Measurements from ENCODE around the gene TECPR2.
A peak's percentile ranks its signal among the peaks of the same experiment; 100 is the strongest.

TECPR2 gene, protein sequence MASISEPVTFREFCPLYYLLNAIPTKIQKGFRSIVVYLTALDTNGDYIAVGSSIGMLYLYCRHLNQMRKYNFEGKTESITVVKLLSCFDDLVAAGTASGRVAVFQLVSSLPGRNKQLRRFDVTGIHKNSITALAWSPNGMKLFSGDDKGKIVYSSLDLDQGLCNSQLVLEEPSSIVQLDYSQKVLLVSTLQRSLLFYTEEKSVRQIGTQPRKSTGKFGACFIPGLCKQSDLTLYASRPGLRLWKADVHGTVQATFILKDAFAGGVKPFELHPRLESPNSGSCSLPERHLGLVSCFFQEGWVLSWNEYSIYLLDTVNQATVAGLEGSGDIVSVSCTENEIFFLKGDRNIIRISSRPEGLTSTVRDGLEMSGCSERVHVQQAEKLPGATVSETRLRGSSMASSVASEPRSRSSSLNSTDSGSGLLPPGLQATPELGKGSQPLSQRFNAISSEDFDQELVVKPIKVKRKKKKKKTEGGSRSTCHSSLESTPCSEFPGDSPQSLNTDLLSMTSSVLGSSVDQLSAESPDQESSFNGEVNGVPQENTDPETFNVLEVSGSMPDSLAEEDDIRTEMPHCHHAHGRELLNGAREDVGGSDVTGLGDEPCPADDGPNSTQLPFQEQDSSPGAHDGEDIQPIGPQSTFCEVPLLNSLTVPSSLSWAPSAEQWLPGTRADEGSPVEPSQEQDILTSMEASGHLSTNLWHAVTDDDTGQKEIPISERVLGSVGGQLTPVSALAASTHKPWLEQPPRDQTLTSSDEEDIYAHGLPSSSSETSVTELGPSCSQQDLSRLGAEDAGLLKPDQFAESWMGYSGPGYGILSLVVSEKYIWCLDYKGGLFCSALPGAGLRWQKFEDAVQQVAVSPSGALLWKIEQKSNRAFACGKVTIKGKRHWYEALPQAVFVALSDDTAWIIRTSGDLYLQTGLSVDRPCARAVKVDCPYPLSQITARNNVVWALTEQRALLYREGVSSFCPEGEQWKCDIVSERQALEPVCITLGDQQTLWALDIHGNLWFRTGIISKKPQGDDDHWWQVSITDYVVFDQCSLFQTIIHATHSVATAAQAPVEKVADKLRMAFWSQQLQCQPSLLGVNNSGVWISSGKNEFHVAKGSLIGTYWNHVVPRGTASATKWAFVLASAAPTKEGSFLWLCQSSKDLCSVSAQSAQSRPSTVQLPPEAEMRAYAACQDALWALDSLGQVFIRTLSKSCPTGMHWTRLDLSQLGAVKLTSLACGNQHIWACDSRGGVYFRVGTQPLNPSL (N-terminal part only)

DNA sequence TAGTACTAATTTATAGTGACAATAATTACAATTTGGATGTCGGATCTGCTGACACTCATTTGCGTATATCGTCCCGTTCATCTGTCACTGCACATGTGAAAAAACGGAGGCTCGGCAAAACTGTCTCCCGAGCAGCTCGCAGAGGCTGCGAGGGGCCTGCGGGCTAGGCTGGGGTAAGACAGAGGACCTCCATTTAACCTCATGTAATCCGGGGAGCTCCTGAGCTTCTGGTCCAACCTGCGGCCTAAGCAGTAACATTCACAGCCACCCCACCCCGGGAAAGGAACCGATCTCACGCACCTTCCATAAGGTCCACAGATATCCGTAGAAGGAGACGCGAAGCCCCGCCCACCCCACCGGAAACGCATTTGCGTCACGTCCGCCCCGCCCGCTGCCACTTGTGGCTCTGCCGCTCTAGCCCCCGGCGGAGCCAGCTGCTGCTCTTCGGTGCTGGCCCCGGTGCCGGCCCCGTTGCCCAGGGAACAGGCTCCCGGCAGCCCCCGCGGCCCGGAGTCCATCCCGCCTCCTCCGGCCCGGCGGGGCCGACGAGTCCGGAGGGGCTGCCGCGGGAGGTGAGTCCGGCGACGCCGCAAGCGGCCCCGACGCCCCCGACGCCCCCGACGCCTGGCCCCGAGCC lies at the start of gene TECPR2, which contains the start of gene CINP:
Gene TECPR2 (plus strand): TSS at position 397 of the 637 bp plus-strand sequence. CDS start 13,781 bp downstream, outside the sequence.
Gene CINP (minus strand): TSS at position 346 of the 637 bp plus-strand sequence. CDS start 39 bp downstream, at position 307.
- H3K9me3 ChIP-seq (ENCODE audit: control insufficient read depth, insufficient read depth, low read depth, low read length) = no peaks in the 10 kb centered on the region
- H3K9ac ChIP-seq (ENCODE audit: low read length) = peak within 1 kb of the TSS; percentile 88
- H3K27me3 ChIP-seq (ENCODE audit: control insufficient read depth, insufficient read depth, low read length) = no peaks in the 10 kb centered on the region
- peaks cover 14% of the 10 kb centered on the region for H3K4me1 ChIP-seq (ENCODE audit: control insufficient read depth, insufficient read depth, low read length)
- peak within 1 kb of the TSS; percentile 53; the same call in 1 of the 2 replicates for H3K27ac ChIP-seq (ENCODE audit: low read depth, low read length)
- H3K4me3 ChIP-seq (ENCODE audit: low read depth, low read length) = peak within 1 kb of the TSS; percentile 93
- H3K36me3 ChIP-seq (ENCODE audit: control insufficient read depth, insufficient read depth, low read length) = peaks cover 13% of the 10 kb centered on the region

DNA sequence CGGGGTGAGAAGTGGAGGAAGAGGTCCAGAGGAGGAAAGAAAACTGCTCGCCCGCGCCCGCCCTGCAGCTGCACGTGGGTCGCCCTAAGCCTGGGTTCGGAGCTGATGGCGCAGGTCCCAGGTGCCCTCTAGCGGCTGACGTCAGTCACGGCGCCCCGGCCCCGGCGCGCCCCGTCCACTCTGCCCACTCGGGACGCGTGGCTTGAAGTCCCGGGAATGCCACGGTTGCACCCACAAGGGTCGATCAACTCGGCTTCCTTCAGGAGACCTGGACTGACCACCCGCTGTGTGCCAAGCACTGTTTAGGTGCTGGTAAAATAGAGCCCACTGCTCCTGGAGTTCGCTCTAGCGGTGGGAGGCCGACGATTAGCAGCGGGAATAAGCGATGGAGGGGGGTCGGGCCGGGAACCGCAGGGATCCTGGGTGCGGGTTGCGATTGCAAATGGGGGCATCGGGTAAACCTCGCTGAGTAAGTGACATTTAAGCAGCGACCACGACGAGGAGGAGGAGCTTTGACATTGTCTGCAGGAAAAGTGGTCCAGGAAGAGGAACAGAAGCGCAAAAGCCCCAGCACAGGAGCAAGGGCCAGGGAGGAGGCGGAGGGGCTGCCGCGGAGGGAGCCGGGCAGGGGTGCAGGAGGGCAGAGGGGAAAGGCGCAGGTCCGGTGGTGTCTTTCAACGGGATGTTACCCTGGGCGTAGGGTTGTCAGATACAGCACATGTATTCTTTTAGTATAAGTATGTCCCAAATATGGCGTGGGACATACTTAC lies 48.3 kb upstream of the TECPR2 start:
- no peak overlapping the region for H3K27ac ChIP-seq (ENCODE audit: low read depth, low read length)
- H3K36me3 ChIP-seq (ENCODE audit: control insufficient read depth, insufficient read depth, low read length) = no peaks in the 10 kb centered on the region
- peaks cover 4% of the 10 kb centered on the region; the same call in 1 of the 2 replicates for H3K27me3 ChIP-seq (ENCODE audit: control insufficient read depth, insufficient read depth, low read length)
- H3K9ac ChIP-seq (ENCODE audit: low read length) = peak overlapping the region; percentile 12
- H3K4me3 ChIP-seq (ENCODE audit: low read depth, low read length) = peak overlapping the region; percentile 63
- H3K4me1 ChIP-seq (ENCODE audit: control insufficient read depth, insufficient read depth, low read length) = peaks cover 32% of the 10 kb centered on the region
- no peaks in the 10 kb centered on the region for H3K9me3 ChIP-seq (ENCODE audit: control insufficient read depth, insufficient read depth, low read depth, low read length)

DNA sequence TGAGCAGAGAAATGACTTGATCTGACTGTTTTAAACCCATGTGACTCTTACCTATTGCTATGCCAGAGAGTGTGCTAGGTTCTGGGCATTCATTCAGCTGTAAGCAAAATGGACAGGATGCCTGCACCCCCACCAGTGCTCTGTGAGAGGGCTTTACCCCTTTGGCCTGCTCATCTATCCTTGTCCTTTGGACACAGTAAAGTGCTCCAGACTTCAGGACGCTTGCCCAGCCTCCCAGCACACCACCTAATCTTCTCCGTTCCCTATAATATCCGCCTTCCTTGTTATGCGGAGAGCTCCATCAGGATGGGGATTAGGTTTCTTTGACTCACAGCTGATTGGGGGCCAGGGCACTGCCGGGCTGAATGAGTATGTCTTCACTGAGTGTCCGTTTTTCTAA lies 47.6 kb upstream of the TECPR2 start:
- H3K9ac ChIP-seq (ENCODE audit: low read length) = no peak overlapping the region
- H3K27ac ChIP-seq (ENCODE audit: low read depth, low read length) = no peak overlapping the region
- H3K36me3 ChIP-seq (ENCODE audit: control insufficient read depth, insufficient read depth, low read length) = no peaks in the 10 kb centered on the region
- H3K9me3 ChIP-seq (ENCODE audit: control insufficient read depth, insufficient read depth, low read depth, low read length) = no peaks in the 10 kb centered on the region
- H3K27me3 ChIP-seq (ENCODE audit: control insufficient read depth, insufficient read depth, low read length) = peaks cover 4% of the 10 kb centered on the region; the same call in 1 of the 2 replicates
- H3K4me1 ChIP-seq (ENCODE audit: control insufficient read depth, insufficient read depth, low read length) = peaks cover 32% of the 10 kb centered on the region
- H3K4me3 ChIP-seq (ENCODE audit: low read depth, low read length) = peak overlapping the region; percentile 63; the same call in 1 of the 2 replicates

DNA sequence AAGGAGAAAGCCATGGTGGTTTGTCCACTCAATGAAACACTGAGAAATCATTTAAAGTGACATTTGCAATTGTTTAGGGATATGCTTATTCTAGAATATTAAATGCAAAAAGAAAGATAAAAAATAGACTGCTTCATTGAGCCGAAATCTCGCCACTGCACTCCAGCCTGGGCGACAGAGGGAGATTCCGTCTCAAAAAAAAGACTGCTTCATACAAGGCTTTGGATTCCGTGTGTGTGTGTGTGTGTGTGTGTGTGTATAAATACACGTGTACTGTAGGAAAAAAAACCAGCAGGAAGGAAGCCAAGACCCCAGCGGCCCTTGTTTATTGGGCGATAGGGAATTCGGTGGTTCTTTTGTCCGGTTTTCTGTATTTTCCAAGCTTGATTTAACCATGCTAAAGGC lies 46.4 kb upstream of the TECPR2 start:
- no peaks in the 10 kb centered on the region for H3K9me3 ChIP-seq (ENCODE audit: control insufficient read depth, insufficient read depth, low read depth, low read length)
- H3K27ac ChIP-seq (ENCODE audit: low read depth, low read length) = peak overlapping the region; percentile 21; the same call in 1 of the 2 replicates
- peaks cover 37% of the 10 kb centered on the region for H3K4me1 ChIP-seq (ENCODE audit: control insufficient read depth, insufficient read depth, low read length)
- H3K9ac ChIP-seq (ENCODE audit: low read length) = peak overlapping the region; percentile 47
- H3K36me3 ChIP-seq (ENCODE audit: control insufficient read depth, insufficient read depth, low read length) = no peaks in the 10 kb centered on the region
- peak overlapping the region; percentile 72 for H3K4me3 ChIP-seq (ENCODE audit: low read depth, low read length)
- peaks cover 4% of the 10 kb centered on the region; the same call in 1 of the 2 replicates for H3K27me3 ChIP-seq (ENCODE audit: control insufficient read depth, insufficient read depth, low read length)

DNA sequence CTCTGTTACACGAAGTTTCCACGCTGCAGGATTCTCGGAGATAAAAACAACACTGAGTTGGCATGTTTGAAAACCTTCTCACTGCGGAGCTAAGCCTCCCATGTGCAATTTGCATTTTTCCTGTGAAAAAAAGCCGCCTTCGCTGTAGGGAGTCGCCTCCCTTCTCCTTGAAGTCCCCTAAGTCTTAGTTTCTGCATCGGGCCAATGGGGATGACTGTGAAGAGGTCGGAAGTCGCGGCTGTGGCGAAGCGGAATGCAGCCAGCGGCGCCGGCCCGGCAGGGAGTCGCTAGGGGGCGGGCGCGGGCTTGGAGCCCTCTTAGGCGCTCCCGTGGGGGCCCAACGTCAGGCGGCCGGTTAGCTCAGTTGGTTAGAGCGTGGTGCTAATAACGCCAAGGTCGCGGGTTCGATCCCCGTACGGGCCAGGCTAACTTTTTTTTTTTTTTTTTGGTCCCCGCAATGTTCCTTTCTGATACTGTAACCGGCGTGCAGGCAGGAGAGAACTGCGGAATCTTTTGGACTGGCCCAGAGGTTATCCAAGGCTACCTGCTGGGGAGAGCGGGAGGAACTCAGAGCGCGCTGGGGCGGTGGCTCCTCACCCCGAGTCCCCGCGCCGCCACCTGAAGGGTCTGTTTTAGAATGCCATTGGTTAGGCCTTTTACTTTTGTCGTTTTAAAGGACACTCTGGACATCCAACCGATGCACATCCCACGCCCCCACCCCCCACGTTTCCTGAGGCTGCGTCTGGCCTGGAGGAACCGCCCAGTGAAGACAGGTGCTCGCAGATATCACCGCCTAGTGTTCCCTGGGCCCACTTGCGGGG lies 45.8 kb upstream of the TECPR2 start:
- 0 out of 2 replicates have a peak, but pooled peaks cover under 1% of the 10 kb centered on the region for H3K36me3 ChIP-seq (ENCODE audit: control insufficient read depth, insufficient read depth, low read length)
- H3K4me3 ChIP-seq (ENCODE audit: low read depth, low read length) = peak overlapping the region; percentile 74
- H3K9ac ChIP-seq (ENCODE audit: low read length) = peak overlapping the region; percentile 78
- H3K27ac ChIP-seq (ENCODE audit: low read depth, low read length) = peak overlapping the region; percentile 66
- peaks cover 37% of the 10 kb centered on the region for H3K4me1 ChIP-seq (ENCODE audit: control insufficient read depth, insufficient read depth, low read length)
- peaks cover 4% of the 10 kb centered on the region; the same call in 1 of the 2 replicates for H3K27me3 ChIP-seq (ENCODE audit: control insufficient read depth, insufficient read depth, low read length)
- no peaks in the 10 kb centered on the region for H3K9me3 ChIP-seq (ENCODE audit: control insufficient read depth, insufficient read depth, low read depth, low read length)

DNA sequence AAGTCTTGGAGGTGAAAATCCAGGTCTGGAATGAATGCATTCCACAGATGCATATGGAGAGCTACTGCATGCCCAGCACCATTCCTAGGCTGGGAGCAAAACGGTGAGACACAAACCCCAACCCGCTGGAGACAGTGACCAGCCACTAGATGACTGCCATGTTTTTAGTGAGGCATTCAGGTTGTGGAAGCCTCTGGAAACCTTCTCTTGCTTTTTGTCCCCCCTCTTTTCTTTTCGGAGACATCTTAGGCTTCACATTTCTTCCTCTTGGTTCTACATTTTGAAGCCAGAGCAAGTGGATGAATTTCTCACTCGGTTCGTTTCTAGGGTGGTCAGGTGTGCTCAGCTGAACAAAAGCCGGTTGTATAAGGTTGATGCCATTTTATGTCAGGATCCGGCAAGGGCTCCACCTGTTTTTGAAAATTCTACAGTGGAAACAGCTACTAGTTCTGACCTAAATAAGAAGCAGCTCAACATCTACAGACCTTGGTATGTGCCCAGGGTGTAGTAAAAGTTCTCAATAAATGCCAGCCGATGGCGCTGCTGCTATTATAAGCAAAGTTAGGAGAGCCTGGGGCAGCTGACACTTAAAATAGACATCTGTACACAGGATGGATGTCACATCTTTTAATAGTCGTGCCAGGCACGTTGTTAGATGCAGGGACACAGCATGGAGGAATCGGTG lies 45.0 kb upstream of the TECPR2 start:
- Histone ChIP-seq H3K9ac (ENCODE audit: low read length) (peak overlapping the region; percentile 78), H3K36me3 (ENCODE audit: control insufficient read depth, insufficient read depth, low read length) (peaks cover 8% of the 10 kb centered on the region; the same call in 1 of the 2 replicates), H3K27ac (ENCODE audit: low read depth, low read length) (peak overlapping the region; percentile 66), H3K4me1 (ENCODE audit: control insufficient read depth, insufficient read depth, low read length) (peaks cover 37% of the 10 kb centered on the region), H3K27me3 (ENCODE audit: control insufficient read depth, insufficient read depth, low read length) (peaks cover 4% of the 10 kb centered on the region; the same call in 1 of the 2 replicates), H3K4me3 (ENCODE audit: low read depth, low read length) (peak overlapping the region; percentile 74), H3K9me3 (ENCODE audit: control insufficient read depth, insufficient read depth, low read depth, low read length) (no peaks in the 10 kb centered on the region)

DNA sequence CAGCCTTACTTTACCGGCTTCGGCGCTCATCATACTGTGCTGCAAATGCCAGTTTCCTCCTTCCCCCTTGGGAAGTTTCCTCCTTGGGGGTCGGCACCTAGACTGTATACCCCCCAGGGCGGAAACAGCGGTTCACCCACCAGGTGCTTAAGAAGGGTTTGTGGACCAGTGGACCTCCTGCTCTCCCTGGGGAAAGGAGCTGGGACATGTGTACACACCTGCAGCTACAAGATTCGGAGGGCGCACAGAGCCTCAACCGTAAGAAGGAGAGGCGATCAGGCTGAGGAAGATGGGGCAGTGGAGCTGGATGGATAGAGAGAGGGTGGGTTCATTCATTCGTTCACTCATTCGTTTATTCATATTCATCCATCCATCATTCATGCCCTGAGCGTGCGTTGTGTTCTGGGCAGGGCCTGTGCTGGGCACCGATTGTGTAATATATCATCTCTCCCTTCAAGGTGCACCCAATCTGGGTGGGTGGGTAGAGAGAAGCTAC lies 43.9 kb upstream of the TECPR2 start:
- H3K4me1 ChIP-seq (ENCODE audit: control insufficient read depth, insufficient read depth, low read length) = peaks cover 33% of the 10 kb centered on the region
- no peak overlapping the region for H3K27ac ChIP-seq (ENCODE audit: low read depth, low read length)
- H3K36me3 ChIP-seq (ENCODE audit: control insufficient read depth, insufficient read depth, low read length) = peaks cover 8% of the 10 kb centered on the region; the same call in 1 of the 2 replicates
- H3K4me3 ChIP-seq (ENCODE audit: low read depth, low read length) = peak overlapping the region; percentile 73
- H3K9me3 ChIP-seq (ENCODE audit: control insufficient read depth, insufficient read depth, low read depth, low read length) = no peaks in the 10 kb centered on the region
- H3K27me3 ChIP-seq (ENCODE audit: control insufficient read depth, insufficient read depth, low read length) = peaks cover 4% of the 10 kb centered on the region; the same call in 1 of the 2 replicates
- peak overlapping the region; percentile 85 for H3K9ac ChIP-seq (ENCODE audit: low read length)

DNA sequence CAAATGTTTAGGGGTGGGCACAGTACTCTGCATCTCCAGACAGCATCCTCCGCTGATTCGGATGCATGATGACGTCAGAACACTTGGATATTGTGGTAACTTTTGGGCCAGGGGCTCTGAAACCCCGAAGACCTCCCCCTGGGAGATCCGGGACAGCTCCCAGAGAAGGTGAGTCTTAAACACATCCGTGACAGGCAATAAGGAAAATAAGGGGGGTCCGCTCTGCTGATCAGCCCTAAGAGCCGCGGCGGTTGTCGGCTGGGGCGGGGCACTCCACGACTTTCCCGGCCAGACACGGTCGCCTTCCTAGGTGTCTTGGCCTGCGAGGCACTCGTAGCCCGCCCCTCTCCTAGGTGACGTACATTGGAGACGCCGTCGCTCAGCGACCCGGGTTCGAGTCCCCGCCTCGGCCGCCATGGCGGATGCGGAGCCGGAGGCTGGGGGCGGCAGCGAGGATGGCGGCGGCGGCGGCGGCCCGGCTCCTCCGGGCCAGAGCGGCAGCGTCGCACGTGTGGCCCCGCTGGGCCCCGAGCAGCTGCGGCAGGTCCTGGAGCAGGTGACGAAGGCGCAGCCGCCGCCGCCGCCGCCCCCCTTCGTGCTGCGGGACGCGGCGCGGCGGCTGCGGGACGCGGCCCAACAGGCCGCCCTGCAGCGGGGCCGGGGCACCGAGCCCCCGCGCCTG lies 43.2 kb upstream of the TECPR2 start, which contains the start of gene ZNF839:
Gene ZNF839 (plus strand): TSS at position 396 of the 682 bp plus-strand sequence. CDS start 20 bp downstream, at position 416.
- peaks cover 8% of the 10 kb centered on the region; the same call in 1 of the 2 replicates for H3K36me3 ChIP-seq (ENCODE audit: control insufficient read depth, insufficient read depth, low read length)
- peak within 1 kb of the TSS; percentile 85 for H3K9ac ChIP-seq (ENCODE audit: low read length)
- no peaks in the 10 kb centered on the region for H3K9me3 ChIP-seq (ENCODE audit: control insufficient read depth, insufficient read depth, low read depth, low read length)
- H3K27ac ChIP-seq (ENCODE audit: low read depth, low read length) = peak within 1 kb of the TSS; percentile 11; the same call in 1 of the 2 replicates
- peaks cover 31% of the 10 kb centered on the region for H3K4me1 ChIP-seq (ENCODE audit: control insufficient read depth, insufficient read depth, low read length)
- H3K4me3 ChIP-seq (ENCODE audit: low read depth, low read length) = peak within 1 kb of the TSS; percentile 73
- H3K27me3 ChIP-seq (ENCODE audit: control insufficient read depth, insufficient read depth, low read length) = peaks cover 4% of the 10 kb centered on the region; the same call in 1 of the 2 replicates

All from HUES6 (cell line).